ENCODE data around the gene GBP3. TPM values are rescaled to one million over a fixed set of nuclear protein-coding genes. Genes with fewer than 3 reads are reported as not detected.

The GBP3 gene
- total and polyA plus RNA-seq, 2 donors (not counting 1 experiment from before 2014, with no cell fraction given), result 9.3 to 16.4 TPM

DNA sequence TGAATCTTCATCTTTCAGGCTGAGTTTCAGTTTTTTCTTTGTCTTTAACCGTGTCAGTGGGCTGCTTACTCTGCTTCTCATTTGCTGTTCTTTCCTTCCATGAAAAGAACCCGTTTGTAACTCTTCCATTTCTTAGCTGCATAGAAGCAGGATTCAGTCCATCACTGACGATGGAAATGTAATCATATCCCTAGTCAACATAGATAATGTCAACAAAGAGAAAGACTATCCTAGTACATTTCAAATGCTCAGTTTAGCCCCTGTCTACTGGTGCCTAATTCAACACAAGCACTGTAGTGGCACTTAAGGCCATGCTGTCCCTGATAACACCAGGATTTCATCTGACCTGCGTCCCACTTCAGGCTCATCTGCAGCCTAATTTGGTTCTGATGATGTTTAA is 42.0 kb upstream of the GBP3 start:
- Mint-ChIP-seq H3K4me3 (peak overlapping the region; percentile 96), H3K27ac (peak overlapping the region; percentile 92), H3K4me1 (peaks cover 37% of the 10 kb centered on the region), H3K9me3 (ENCODE audit: insufficient read depth) (no peaks in the 10 kb centered on the region), H3K27me3 (no peaks in the 10 kb centered on the region)
- Histone ChIP-seq H3K4me1 (ENCODE audit: control insufficient read depth in 2 of 2, insufficient read depth in 2 of 2, low read length in 2 of 2) (peaks cover 18 to 23% of the 10 kb centered on the region in 2 donors), H3K79me2 (ENCODE audit: control insufficient read depth, insufficient read depth, low read length) (peaks cover 16% of the 10 kb centered on the region), H2AFZ (ENCODE audit: insufficient read depth, low read depth, low read length, poor library complexity, severe bottlenecking) (peak overlapping the region; percentile 81), H3K4me3 (ENCODE audit: control extremely low read depth in 1 of 5, extremely low read depth in 1 of 5, insufficient read depth in 1 of 5, low read depth in 2 of 5, low read length in 4 of 5) (peak overlapping the region; percentile 50 to 94 (median 58)), H3K36me3 (replicated peaks in 1 of 2; ENCODE audit: control extremely low read depth in 1 of 2, control insufficient read depth in 1 of 2, extremely low read depth in 1 of 2, insufficient read depth in 2 of 2, low read length in 1 of 2) (no peaks in the 10 kb centered on the region), H3K27me3 (replicated peaks in 1 of 4; ENCODE audit: control extremely low read depth in 1 of 4, control insufficient read depth in 3 of 4, insufficient read depth in 4 of 4, low read length in 3 of 4) (no peaks in the 10 kb centered on the region), H3K9ac (ENCODE audit: low read length) (peak overlapping the region; percentile 88), H3K9me3 (ENCODE audit: control extremely low read depth in 1 of 3, control insufficient read depth in 2 of 3, insufficient read depth in 1 of 3, low read length in 2 of 3) (no peaks in the 10 kb centered on the region), H3K4me2 (replicated peaks; ENCODE audit: low read depth, low read length, poor library complexity, severe bottlenecking) (peak overlapping the region; percentile 80), H4K20me1 (ENCODE audit: control insufficient read depth, insufficient read depth, low read length, poor library complexity, severe bottlenecking) (no peaks in the 10 kb centered on the region), H3K27ac (ENCODE audit: low read length in 2 of 2) (peak overlapping the region; percentile 62 to 74)
- intact Hi-C loops (cut with micrococcal nuclease), result loop anchor here (1.0 to 5.0 kb wide), 2 partner anchors 42 to 173 kb away; partner anchors contain the start of genes GBP3 and GTF2B
- POLR2A ChIA-PET, result no interaction called here
- CTCF ChIA-PET, result interaction anchor here (0.6 to 2.2 kb wide), 4 partner anchors 21 to 294 kb away, joined by 3 to 8 read pairs (median 4); no protein-coding TSS in a partner anchor
- 7% methylated on average over 3 of the region's 4 CpGs for WGBS (ENCODE audit: insufficient coverage)
- peak; percentile 29 for DNase-seq
- peak; percentile 57 for ATAC-seq (ENCODE audit: low read depth)
- no peak for TF ChIP-seq EZH2 (IDR thresholded peaks at IDR 0.05; ENCODE audit: borderline replicate concordance, insufficient read depth, low read depth, low read length, poor library complexity, severe bottlenecking)
- TF ChIP-seq, protein P1, sequence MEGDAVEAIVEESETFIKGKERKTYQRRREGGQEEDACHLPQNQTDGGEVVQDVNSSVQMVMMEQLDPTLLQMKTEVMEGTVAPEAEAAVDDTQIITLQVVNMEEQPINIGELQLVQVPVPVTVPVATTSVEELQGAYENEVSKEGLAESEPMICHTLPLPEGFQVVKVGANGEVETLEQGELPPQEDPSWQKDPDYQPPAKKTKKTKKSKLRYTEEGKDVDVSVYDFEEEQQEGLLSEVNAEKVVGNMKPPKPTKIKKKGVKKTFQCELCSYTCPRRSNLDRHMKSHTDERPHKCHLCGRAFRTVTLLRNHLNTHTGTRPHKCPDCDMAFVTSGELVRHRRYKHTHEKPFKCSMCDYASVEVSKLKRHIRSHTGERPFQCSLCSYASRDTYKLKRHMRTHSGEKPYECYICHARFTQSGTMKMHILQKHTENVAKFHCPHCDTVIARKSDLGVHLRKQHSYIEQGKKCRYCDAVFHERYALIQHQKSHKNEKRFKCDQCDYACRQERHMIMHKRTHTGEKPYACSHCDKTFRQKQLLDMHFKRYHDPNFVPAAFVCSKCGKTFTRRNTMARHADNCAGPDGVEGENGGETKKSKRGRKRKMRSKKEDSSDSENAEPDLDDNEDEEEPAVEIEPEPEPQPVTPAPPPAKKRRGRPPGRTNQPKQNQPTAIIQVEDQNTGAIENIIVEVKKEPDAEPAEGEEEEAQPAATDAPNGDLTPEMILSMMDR (IDR thresholded peaks at IDR 0.05), result no peak

DNA sequence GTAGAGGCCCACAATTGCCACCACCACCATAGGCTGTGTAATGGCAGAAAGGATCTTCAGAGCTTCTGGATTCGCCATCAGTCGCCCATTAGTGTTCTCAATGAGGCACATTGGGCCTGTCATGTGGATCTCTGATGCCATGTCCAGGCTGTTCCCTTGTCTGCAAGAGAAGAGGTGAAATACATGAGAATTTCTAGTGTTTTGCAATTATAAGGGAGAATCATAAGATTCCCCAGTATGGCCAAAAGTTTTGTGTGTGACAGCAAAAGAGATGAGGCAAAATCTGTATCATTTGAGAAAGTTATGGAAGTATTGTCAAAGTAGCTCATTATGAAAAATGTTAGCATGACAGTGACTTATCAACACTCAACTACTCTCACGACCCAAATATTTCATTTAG is 40.4 kb upstream of the GBP3 start:
- Histone ChIP-seq H3K27me3 (replicated peaks in 1 of 4; ENCODE audit: control extremely low read depth in 1 of 4, control insufficient read depth in 3 of 4, insufficient read depth in 4 of 4, low read length in 3 of 4) (no peaks in the 10 kb centered on the region), H3K4me1 (ENCODE audit: control insufficient read depth in 2 of 2, insufficient read depth in 2 of 2, low read length in 2 of 2) (peaks cover 18 to 22% of the 10 kb centered on the region in 2 donors), H3K9ac (ENCODE audit: low read length) (no peak overlapping the region), H3K4me3 (ENCODE audit: control extremely low read depth in 1 of 5, extremely low read depth in 1 of 5, insufficient read depth in 1 of 5, low read depth in 2 of 5, low read length in 4 of 5) (no peak overlapping the region), H3K36me3 (replicated peaks in 1 of 2; ENCODE audit: control extremely low read depth in 1 of 2, control insufficient read depth in 1 of 2, extremely low read depth in 1 of 2, insufficient read depth in 2 of 2, low read length in 1 of 2) (peaks cover 0 to 12% of the 10 kb centered on the region in 2 experiments), H3K27ac (ENCODE audit: low read length in 2 of 2) (no peak overlapping the region), H3K4me2 (replicated peaks; ENCODE audit: low read depth, low read length, poor library complexity, severe bottlenecking) (no peak overlapping the region), H2AFZ (ENCODE audit: insufficient read depth, low read depth, low read length, poor library complexity, severe bottlenecking) (no peak overlapping the region), H3K9me3 (ENCODE audit: control extremely low read depth in 1 of 3, control insufficient read depth in 2 of 3, insufficient read depth in 1 of 3, low read length in 2 of 3) (no peaks in the 10 kb centered on the region), H3K79me2 (ENCODE audit: control insufficient read depth, insufficient read depth, low read length) (peaks cover 16% of the 10 kb centered on the region), H4K20me1 (ENCODE audit: control insufficient read depth, insufficient read depth, low read length, poor library complexity, severe bottlenecking) (no peaks in the 10 kb centered on the region)
- no peak for DNase-seq
- no CpG with 5 or more reads among the region's 3 CpGs for WGBS (ENCODE audit: insufficient coverage)
- peaks cover 37% of the 10 kb centered on the region for H3K4me1 Mint-ChIP-seq
- no peaks in the 10 kb centered on the region for H3K27me3 Mint-ChIP-seq
- POLR2A ChIA-PET, result interaction anchor here (0.6 kb wide), 1 partner anchor 21 kb away, joined by 3 read pairs; no protein-coding TSS in a partner anchor
- no peak overlapping the region for H3K27ac Mint-ChIP-seq
- TF ChIP-seq, protein P1 (IDR thresholded peaks at IDR 0.05), result no peak
- TF ChIP-seq EZH2 (IDR thresholded peaks at IDR 0.05; ENCODE audit: borderline replicate concordance, insufficient read depth, low read depth, low read length, poor library complexity, severe bottlenecking), result no peak
- ATAC-seq (ENCODE audit: low read depth), result no peak
- no peaks in the 10 kb centered on the region for H3K9me3 Mint-ChIP-seq (ENCODE audit: insufficient read depth)
- no peak overlapping the region for H3K4me3 Mint-ChIP-seq
- intact Hi-C loops (cut with micrococcal nuclease), result loop anchor here (5.0 kb wide), 1 partner anchor 41 kb away; the partner anchor contains the start of gene GBP3
- CTCF ChIA-PET, result interaction anchor here (1.1 to 2.2 kb wide), 4 partner anchors 12 to 79 kb away, joined by 3 to 8 read pairs (median 4); no protein-coding TSS in a partner anchor

All from B cell (primary cell).